GM10266 (cell line): ENCODE measurements around the gene SELE.
"Not testable (repeated sequence)": the region's sequence is repeated elsewhere in the genome, so short reads cannot be mapped to it uniquely, and the experiment has no call there.

Experiments used
- DNase-seq: peaks from one replicate; pipeline ENCODE4 v3.0.0; 2012; ENCODE audit errors: extremely low spot score
- CTCF ChIP-seq: IDR thresholded peaks from 2 replicates; pipeline ENCODE4 v1.5.1; 2012; ENCODE audit warnings: mild to moderate bottlenecking, low read depth; ENCODE audit not compliant: control insufficient read depth, insufficient read depth; ENCODE audit errors: missing control alignments

Gene SELE

DNA sequence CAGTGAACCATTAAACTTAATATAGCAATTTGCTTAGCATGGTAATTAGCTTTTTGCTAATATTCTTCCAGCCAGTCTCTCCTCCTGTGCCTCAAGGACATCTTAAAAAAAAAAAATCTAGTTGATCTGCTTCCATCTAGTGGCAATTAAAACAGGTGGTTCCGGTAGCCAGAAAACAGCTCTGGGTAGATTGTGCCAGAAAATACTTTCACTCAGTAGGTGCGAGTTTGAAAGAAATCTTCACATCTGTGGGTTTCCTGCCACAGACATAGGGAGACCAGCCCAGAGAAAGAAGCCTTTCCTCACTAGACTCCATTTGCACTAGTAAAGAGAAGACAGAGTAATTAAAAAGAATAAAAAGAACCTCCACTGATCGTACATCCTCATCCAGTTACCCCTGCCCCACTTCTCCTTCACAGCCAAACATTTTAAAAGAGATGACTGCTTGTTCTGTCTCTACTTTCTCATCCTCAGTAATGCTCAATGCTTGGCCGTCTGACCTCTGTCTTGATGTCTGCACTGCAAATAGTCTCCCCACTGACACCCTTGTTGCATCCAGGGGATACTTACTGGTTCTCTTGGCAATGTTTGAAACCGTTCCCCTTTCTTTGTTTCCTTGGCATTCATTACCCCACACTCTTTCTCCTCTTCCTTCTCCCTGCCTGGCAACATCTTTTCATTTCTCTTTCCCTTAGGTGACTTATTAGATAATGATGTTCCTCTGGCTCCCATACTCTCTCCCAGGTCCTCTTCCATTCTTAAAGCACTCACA, 39.4 kb downstream of the SELE start:
- TF ChIP-seq CTCF = peak; percentile 19
- no peak for DNase-seq

GRCh38 chr1:169692756-169693460, 41.0 kb downstream of the SELE start:
- no peak for TF ChIP-seq CTCF
- no peak for DNase-seq

DNA sequence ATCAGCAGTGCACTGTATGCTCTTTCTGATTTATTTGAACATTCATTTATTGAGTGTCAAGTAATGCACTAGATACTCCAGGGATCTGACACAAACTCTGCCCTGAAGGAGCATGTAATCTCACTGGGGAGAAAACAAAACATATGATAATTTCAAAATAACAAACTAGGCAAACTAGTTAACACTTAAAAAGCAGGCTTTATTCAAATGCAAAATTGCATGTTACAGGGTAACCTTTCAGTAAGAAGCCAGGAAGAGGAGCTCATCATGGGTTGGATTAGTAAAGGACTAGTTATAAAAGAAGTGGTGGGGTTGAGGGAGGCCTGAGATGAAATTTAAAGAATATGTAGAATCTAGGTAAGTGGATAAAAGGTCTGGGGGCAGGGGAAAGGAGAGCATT, 43.4 kb downstream of the SELE start:
- TF ChIP-seq CTCF = no peak
- DNase-seq = no peak

DNA sequence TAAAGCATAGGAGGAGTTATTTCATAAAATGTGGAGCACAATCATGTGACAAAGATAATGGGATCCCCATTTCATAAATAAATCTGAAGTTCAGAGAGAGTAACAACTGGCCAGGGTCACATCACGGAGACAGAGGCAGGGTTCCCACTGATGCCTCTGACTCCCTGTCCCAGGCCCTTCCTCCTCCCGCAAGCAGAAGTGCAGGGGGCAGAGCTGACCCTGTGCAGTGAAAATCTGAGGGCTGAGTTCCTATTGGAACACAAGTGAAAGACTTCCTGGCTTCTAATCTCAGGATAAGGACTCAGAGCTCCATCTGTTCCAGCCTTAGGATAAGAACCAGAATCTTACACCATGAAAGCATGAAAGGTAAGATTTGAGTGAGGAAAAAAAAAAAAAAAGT, 44.5 kb downstream of the SELE start:
- TF ChIP-seq CTCF = no peak
- no peak for DNase-seq

DNA sequence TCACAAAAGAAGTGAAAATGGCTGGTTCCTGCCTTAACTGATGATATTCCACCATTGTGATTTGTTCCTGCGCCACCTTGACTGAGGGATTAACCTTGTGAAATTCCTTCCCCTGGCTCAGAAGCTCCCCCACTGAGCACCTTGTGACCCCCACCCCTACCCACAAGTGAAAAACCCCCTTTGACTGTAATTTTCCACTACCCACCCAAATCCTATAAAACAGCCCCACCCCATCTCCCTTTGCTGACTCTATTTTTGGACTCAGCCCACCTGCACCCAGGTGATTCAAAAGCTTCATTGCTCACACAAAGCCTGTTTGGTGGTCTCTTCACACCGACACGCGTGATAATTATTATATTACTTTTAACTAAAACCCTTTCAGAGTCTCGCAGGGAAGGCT, 45.5 kb downstream of the SELE start:
- not testable (repeated sequence) for DNase-seq

DNA sequence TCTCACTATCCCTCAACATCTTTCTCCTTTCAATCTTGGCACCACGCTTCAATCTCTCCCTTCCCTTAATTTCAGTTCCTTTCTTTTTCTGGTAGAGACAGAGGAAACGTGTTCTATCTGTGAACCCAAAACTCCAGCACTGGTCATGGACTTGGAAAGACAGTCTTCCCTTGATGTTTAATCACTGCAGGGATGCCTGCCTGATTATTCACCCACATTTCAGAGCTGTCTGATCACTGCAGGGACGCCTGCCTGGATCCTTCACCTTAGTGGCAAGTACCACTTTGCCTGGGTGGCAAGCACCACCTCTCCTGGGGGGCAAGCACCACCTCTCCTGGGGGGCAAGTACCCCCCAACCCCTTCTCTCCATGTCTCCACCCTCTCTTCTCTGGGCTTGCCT, 50.2 kb downstream of the SELE start:
- no peak for DNase-seq
- TF ChIP-seq CTCF = no peak

DNA sequence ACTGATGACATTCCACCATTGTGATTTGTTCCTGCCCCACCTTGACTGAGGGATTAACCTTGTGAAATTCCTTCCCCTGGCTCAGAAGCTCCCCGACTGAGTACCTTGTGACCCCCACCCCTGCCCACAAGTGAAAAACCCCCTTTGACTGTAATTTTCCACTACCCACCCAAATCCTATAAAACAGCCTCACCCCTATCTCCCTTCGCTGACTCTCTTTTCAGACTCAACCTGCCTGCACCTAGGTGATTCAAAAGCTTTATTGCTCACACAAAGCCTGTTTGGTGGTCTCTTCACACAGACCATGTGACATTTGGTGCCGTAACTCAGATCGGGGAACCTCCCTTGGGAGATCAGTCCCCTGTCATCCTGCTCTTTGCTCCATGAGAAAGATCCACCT, 50.7 kb downstream of the SELE start:
- DNase-seq = not testable (repeated sequence)

- no peak for TF ChIP-seq CTCF
- DNase-seq = no peak
Observed at GRCh38 chr1:169682071-169682470, 51.8 kb downstream of the SELE start.
